SK-N-SH (cell line): Measurements from ENCODE around the gene GPATCH1. TPM values are rescaled to one million over a fixed set of nuclear protein-coding genes. Genes with fewer than 3 reads are reported as not detected.
A peak's percentile ranks its signal among the peaks of the same experiment; 100 is the strongest.

Experiments used
- CTCF ChIA-PET: fragments of 300-600, 350-600 bp; formaldehyde crosslinking; extraction: SDS; loops from one replicate; lab custom pipeline; 2021; lab: Yijun Ruan, JAX
- POLR2A ChIA-PET: fragments of 350-600 bp; sonication (Branson Sonifier 250); formaldehyde crosslinking; extraction: SDS; loops from one replicate; lab custom pipeline; 2020; ENCODE audit warnings: antibody characterized with exemption, inconsistent platforms; lab: Yijun Ruan, JAX
- DNase-seq: peaks from one replicate; pipeline ENCODE4 v3.0.0; 2012
- H2AFZ ChIP-seq: fragments of 200-600 bp; sonication (generic); 2 replicates; pipeline ENCODE4 v1.8.1; 2016; ENCODE audit warnings: antibody characterized with exemption, mild to moderate bottlenecking, low read depth
- H3F3A ChIP-seq: fragments of 200-600 bp; sonication (generic); replicated peaks from 2 replicates; pipeline ENCODE3; 2016; ENCODE audit warnings: antibody characterized with exemption, mild to moderate bottlenecking; ENCODE audit not compliant: insufficient read depth
- H3K27ac ChIP-seq, 2 experiments: fragments of 200-500 bp in 1 of 2; fragments of 200-600 bp in 1 of 2; sonication (Bioruptor generic) in 1 of 2; sonication (generic), shearing (Covaris generic) in 1 of 2; 2 replicates each; pipeline versions ENCODE4 v1.5.1 to v1.6.1; 2014 to 2016; ENCODE audit warnings: low read depth in 2 of 2, inconsistent platforms in 1 of 2, low read length in 1 of 2, mild to moderate bottlenecking in 1 of 2, mixed read lengths in 1 of 2
- H3K27me3 ChIP-seq: fragments of 200-600 bp; sonication (generic), shearing (Covaris generic); 2 replicates; pipeline ENCODE4 v1.6.1; 2016; ENCODE audit warnings: mixed run types; ENCODE audit not compliant: insufficient read depth
- H3K36me3 ChIP-seq, 2 experiments: fragments of 200-500 bp in 1 of 2; fragments of 200-600 bp in 1 of 2; sonication (Bioruptor generic) in 1 of 2; sonication (generic) in 1 of 2; replicated peaks in 1 of 2; 2 replicates each; pipeline versions ENCODE3 to v1.5.1; 2014 to 2016; ENCODE audit warnings: low read length in 1 of 2, mild to moderate bottlenecking in 1 of 2; ENCODE audit not compliant: insufficient read depth in 2 of 2, control insufficient read depth in 1 of 2
- H3K4me1 ChIP-seq, 2 experiments: fragments of 200-500 bp in 1 of 2; fragments of 200-600 bp in 1 of 2; sonication (Bioruptor generic) in 1 of 2; sonication (generic), shearing (Covaris generic) in 1 of 2; 2 replicates each; pipeline versions ENCODE4 v1.5.1 to v1.6.1; 2014 to 2016; ENCODE audit warnings: low read depth in 1 of 2, low read length in 1 of 2, mixed run types in 1 of 2; ENCODE audit not compliant: insufficient read depth in 2 of 2, control insufficient read depth in 1 of 2
- H3K4me2 ChIP-seq: fragments of 200-600 bp; sonication (generic), shearing (Covaris generic); 2 replicates; pipeline ENCODE4 v1.6.1; 2017; ENCODE audit warnings: mixed run types
- H3K4me3 ChIP-seq, 2 experiments: fragments of 200-500 bp in 1 of 2; fragments of 200-600 bp in 1 of 2; sonication (Bioruptor generic) in 1 of 2; sonication (generic), shearing (Covaris generic) in 1 of 2; 2 replicates each; pipeline versions ENCODE4 v1.5.1 to v1.8.1; 2014 to 2016; ENCODE audit warnings: low read depth in 2 of 2, inconsistent platforms in 1 of 2, low read length in 1 of 2, mild to moderate bottlenecking in 1 of 2, mixed read lengths in 1 of 2, moderate library complexity in 1 of 2
- H3K79me2 ChIP-seq: fragments of 200-600 bp; sonication (generic); 2 replicates; pipeline ENCODE4 v1.8.1; 2017; ENCODE audit warnings: mild to moderate bottlenecking; ENCODE audit not compliant: insufficient read depth
- H3K9ac ChIP-seq: fragments of 200-600 bp; sonication (generic); 2 replicates; pipeline ENCODE4 v1.6.1; 2017; ENCODE audit warnings: mixed run types
- H3K9me2 ChIP-seq: fragments of 200-600 bp; sonication (generic); 2 replicates; pipeline ENCODE4 v1.6.1; 2017; ENCODE audit warnings: mixed run types
- H3K9me3 ChIP-seq: fragments of 200-600 bp; sonication (generic); 2 replicates; pipeline ENCODE4 v1.6.1; 2017; ENCODE audit warnings: mixed run types, mild to moderate bottlenecking, moderate library complexity
- H4K20me1 ChIP-seq: fragments of 200-600 bp; sonication (generic); 2 replicates; pipeline ENCODE4 v1.6.1; 2017; ENCODE audit warnings: mild to moderate bottlenecking, mixed run types; ENCODE audit not compliant: insufficient read depth
- CHD2 ChIP-seq: fragments of 150-350 bp; IDR thresholded peaks from 2 replicates; pipeline ENCODE4 v1.6.1; 2018; ENCODE audit warnings: low read length; ENCODE audit not compliant: partially characterized antibody
- CTCF ChIP-seq: fragments of 200-600 bp; sonication (generic); IDR thresholded peaks from 2 replicates; pipeline ENCODE4 v1.6.1; 2017; ENCODE audit warnings: antibody characterized with exemption, mild to moderate bottlenecking, moderate library complexity
- EP300 ChIP-seq, 2 experiments: IDR thresholded peaks; 2 replicates each; pipeline versions ENCODE4 v1.4.0 to v1.6.1; 2012; ENCODE audit warnings: borderline replicate concordance in 1 of 2, low read depth in 1 of 2, low read length in 1 of 2
- FOXJ3 ChIP-seq: sonication (generic); formaldehyde crosslinking; IDR thresholded peaks from 2 replicates; pipeline ENCODE4 v1.5.1; 2020; ENCODE audit warnings: mild to moderate bottlenecking, missing genetic modification reagents
- FOXM1 ChIP-seq: IDR thresholded peaks from 2 replicates; pipeline ENCODE4 v1.4.0; 2012; ENCODE audit warnings: low read depth, mild to moderate bottlenecking
- GATA2 ChIP-seq: sonication (generic); formaldehyde crosslinking; IDR thresholded peaks from 2 replicates; pipeline ENCODE4 v1.5.0; 2020; ENCODE audit warnings: mild to moderate bottlenecking, missing genetic modification reagents
- MAX ChIP-seq: IDR thresholded peaks from 2 replicates; pipeline ENCODE4 v1.4.0; 2012; ENCODE audit warnings: low read depth
- NFIC ChIP-seq: IDR thresholded peaks from 2 replicates; pipeline ENCODE4 v1.4.0; 2012; ENCODE audit warnings: borderline replicate concordance
- NRF1 ChIP-seq: IDR thresholded peaks from 2 replicates; pipeline ENCODE4 v1.6.1; 2012; ENCODE audit warnings: low read depth, mild to moderate bottlenecking, low read length
- POLR2AphosphoS5 ChIP-seq: IDR thresholded peaks from 2 replicates; pipeline ENCODE4 v1.6.1; 2012; ENCODE audit warnings: low read depth, low read length
- RCOR1 ChIP-seq: fragments of 150-350 bp; IDR thresholded peaks from 2 replicates; pipeline ENCODE4 v1.6.1; 2017; ENCODE audit warnings: antibody characterized with exemption, low read length
- SMC3 ChIP-seq: IDR thresholded peaks from 2 replicates; pipeline ENCODE4 v1.6.1; 2012; ENCODE audit warnings: low read depth, low read length, improper control_type of control experiment
- TAF1 ChIP-seq: IDR thresholded peaks from 2 replicates; pipeline ENCODE4 v1.6.1; 2012; ENCODE audit warnings: low read depth, mild to moderate bottlenecking, low read length, moderate library complexity, borderline replicate concordance
- TEAD4 ChIP-seq: IDR thresholded peaks from 2 replicates; pipeline ENCODE4 v1.4.0; 2012; ENCODE audit warnings: mild to moderate bottlenecking, borderline replicate concordance; ENCODE audit not compliant: insufficient read depth
- USF2 ChIP-seq: fragments of 150-350 bp; IDR thresholded peaks from 2 replicates; pipeline ENCODE4 v1.6.1; 2017; ENCODE audit warnings: antibody characterized with exemption, low read length, low read depth, borderline replicate concordance
- WGBS: methylation state at CpG from one replicate; pipeline ENCODE4 v1.1.6; 2017; ENCODE audit warnings: low lambda C conversion rate; 5-methylcytosine and 5-hydroxymethylcytosine counted together
- polyA plus RNA-seq, 3 experiments: library from polyadenylated mRNA; depleted of rRNA; stranded (reverse); fragments of >200 nt; gene quantifications; 2 replicates each; pipeline ENCODE4 v1.2.3, GENCODE V29; 2012
- TF ChIP-seq, protein P1 (sequence below): IDR thresholded peaks from 2 replicates; pipeline ENCODE4 v1.4.0; 2012; ENCODE audit warnings: low read depth, borderline replicate concordance
- TF ChIP-seq, protein P2 (sequence below): IDR thresholded peaks from 2 replicates; pipeline ENCODE4 v1.4.0; 2012; ENCODE audit warnings: low read depth, borderline replicate concordance

Gene GPATCH1
- polyA plus RNA-seq, 1 of the 3 experiments (the other 2 are of a cell fraction): 5.9 TPM

- ChIA-PET POLR2A (no interaction called here), CTCF (interaction anchor here (0.8 to 5.0 kb wide), 7 partner anchors 7 to 275 kb away, joined by 3 to 23 read pairs (median 4); no protein-coding TSS in a partner anchor)
- H3K4me1 ChIP-seq: peaks cover 0 to 10% of the 10 kb centered on the region in 2 experiments; a peak in 1 of 4 replicates
- no peaks in the 10 kb centered on the region for H3K79me2 ChIP-seq
- H3K27ac ChIP-seq: no peak overlapping the region; a peak in 1 of 4 replicates
- WGBS: 97% methylated on average over 15 of the region's 15 CpGs
- no peak overlapping the region for H3K4me3 ChIP-seq
- peak; percentile 65 for DNase-seq
- no peaks in the 10 kb centered on the region for H3K9me3 ChIP-seq
- H3F3A ChIP-seq: no peaks in the 10 kb centered on the region
- H4K20me1 ChIP-seq: no peaks in the 10 kb centered on the region
- H3K9me2 ChIP-seq: no peaks in the 10 kb centered on the region
- H2AFZ ChIP-seq: no peak overlapping the region
- no peak overlapping the region for H3K9ac ChIP-seq
- peaks cover 0 to 6% of the 10 kb centered on the region in 2 experiments for H3K36me3 ChIP-seq
- TF ChIP-seq, protein P1, sequence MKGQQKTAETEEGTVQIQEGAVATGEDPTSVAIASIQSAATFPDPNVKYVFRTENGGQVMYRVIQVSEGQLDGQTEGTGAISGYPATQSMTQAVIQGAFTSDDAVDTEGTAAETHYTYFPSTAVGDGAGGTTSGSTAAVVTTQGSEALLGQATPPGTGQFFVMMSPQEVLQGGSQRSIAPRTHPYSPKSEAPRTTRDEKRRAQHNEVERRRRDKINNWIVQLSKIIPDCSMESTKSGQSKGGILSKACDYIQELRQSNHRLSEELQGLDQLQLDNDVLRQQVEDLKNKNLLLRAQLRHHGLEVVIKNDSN: no peak
- TF ChIP-seq RCOR1 (no peak), EP300 (IDR thresholded peaks at IDR 0.05; ENCODE audit: borderline replicate concordance in 1 of 2, low read depth in 1 of 2, low read length in 1 of 2) (no peak), USF2 (no peak), CTCF (peak; percentile 42), GATA2 (CRISPR knock-in tag) (no peak), SMC3 (no peak)
- no peak overlapping the region for H3K4me2 ChIP-seq
- H3K27me3 ChIP-seq: no peaks in the 10 kb centered on the region
Measured at GRCh38 chr19:33132425-33132824, 51.4 kb downstream of the GPATCH1 start.

DNA sequence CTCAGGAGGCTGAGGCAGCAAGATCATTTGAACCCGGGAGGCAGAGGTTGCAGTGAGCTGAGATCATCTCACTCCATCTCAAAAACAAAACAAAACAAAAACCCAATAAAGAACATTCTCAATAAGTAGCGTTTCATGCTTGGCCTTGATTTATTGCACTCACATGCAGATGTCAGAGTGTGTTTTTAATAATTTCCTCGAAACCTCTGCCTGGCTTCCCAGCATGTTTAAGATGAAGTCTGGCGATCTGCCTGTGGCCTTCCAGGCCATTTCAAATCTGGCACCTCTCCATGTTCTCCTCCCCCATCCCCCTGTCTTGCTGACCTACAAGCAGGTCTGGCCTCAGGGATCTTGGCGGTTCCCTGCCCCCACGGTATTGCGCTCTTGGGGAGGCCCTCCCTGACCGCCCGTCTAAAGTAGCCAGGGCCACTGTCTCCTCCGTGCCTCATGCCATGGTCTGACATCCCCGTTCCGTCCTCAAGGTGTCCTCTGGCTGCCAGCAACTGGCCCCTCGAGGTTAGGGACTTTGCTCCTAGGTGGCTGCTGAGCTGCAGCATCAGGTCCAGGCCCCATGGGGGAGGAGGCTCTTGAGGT is 52.6 kb downstream of the GPATCH1 start:
- 45% methylated on average over 12 of the region's 13 CpGs for WGBS
- H3K9ac ChIP-seq: no peak overlapping the region
- H3K79me2 ChIP-seq: no peaks in the 10 kb centered on the region
- H3K27me3 ChIP-seq: no peaks in the 10 kb centered on the region
- ChIA-PET CTCF (interaction anchor here (0.6 to 5.0 kb wide), 8 partner anchors 8 to 274 kb away, joined by 3 to 23 read pairs (median 4); no protein-coding TSS in a partner anchor), POLR2A (interaction anchor here (0.7 to 1.1 kb wide), 2 partner anchors 43 to 45 kb away, joined by 3 read pairs; no protein-coding TSS in a partner anchor)
- peak; percentile 91 for DNase-seq
- no peak overlapping the region for H3K4me2 ChIP-seq
- no peaks in the 10 kb centered on the region for H3K9me3 ChIP-seq
- H2AFZ ChIP-seq: no peak overlapping the region
- peaks cover 0 to 4% of the 10 kb centered on the region in 2 experiments for H3K36me3 ChIP-seq
- no peak overlapping the region for H3K4me3 ChIP-seq
- H3F3A ChIP-seq: no peaks in the 10 kb centered on the region
- H4K20me1 ChIP-seq: no peaks in the 10 kb centered on the region
- H3K9me2 ChIP-seq: no peaks in the 10 kb centered on the region
- peak overlapping the region in 1 of 2 experiments; percentile 79; a peak in 2 of 4 replicates for H3K27ac ChIP-seq
- H3K4me1 ChIP-seq: peaks cover 0 to 10% of the 10 kb centered on the region in 2 experiments; a peak in 1 of 4 replicates
- TF ChIP-seq FOXJ3 (CRISPR knock-in tag) (peak; percentile 39; the same call in 1 of the 2 replicates), MAX (no peak), POLR2AphosphoS5 (no peak), CHD2 (peak; percentile 95), NRF1 (no peak), FOXM1 (no peak), SMC3 (no peak), EP300 (IDR thresholded peaks at IDR 0.05; ENCODE audit: borderline replicate concordance in 1 of 2, low read depth in 1 of 2, low read length in 1 of 2) (peak in 1 of 2 experiments; percentile 82; a peak in 2 of 4 replicates), USF2 (no peak), NFIC (no peak; the same call in 1 of the 2 replicates), TEAD4 (no peak), TAF1 (no peak)
- TF ChIP-seq, protein P2, sequence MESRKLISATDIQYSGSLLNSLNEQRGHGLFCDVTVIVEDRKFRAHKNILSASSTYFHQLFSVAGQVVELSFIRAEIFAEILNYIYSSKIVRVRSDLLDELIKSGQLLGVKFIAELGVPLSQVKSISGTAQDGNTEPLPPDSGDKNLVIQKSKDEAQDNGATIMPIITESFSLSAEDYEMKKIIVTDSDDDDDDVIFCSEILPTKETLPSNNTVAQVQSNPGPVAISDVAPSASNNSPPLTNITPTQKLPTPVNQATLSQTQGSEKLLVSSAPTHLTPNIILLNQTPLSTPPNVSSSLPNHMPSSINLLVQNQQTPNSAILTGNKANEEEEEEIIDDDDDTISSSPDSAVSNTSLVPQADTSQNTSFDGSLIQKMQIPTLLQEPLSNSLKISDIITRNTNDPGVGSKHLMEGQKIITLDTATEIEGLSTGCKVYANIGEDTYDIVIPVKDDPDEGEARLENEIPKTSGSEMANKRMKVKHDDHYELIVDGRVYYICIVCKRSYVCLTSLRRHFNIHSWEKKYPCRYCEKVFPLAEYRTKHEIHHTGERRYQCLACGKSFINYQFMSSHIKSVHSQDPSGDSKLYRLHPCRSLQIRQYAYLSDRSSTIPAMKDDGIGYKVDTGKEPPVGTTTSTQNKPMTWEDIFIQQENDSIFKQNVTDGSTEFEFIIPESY: no peak
- TF ChIP-seq, protein P1: no peak
